ENCODE results near the gene ANKRD27. TPM values are rescaled to one million over a fixed set of nuclear protein-coding genes. Genes with fewer than 3 reads are reported as not detected.

Gene ANKRD27
- total RNA-seq: 10 to 100 TPM; 35.8 to 47.1 (median 40.8) TPM
- 44.3 TPM for total RNA-seq (2013)

GRCh38 chr19:32674931-32675719 lies at the start of gene ANKRD27:
Gene ANKRD27, minus strand, starts transcription at chr19:32675180. Its CDS starts 16,165 bp downstream, at chr19:32659015.
- no peaks in the 10 kb centered on the region for H3K36me3 Mint-ChIP-seq
- DNase-seq (peak; percentile 99), ATAC-seq (peak; percentile 92 to 97 (median 94))
- WGBS (ENCODE audit: insufficient coverage): under 1% methylated on average over 75 of the region's 75 CpGs
- H3K9me3 ChIP-seq (ENCODE audit: control insufficient read depth, insufficient read depth, low read length): no peaks in the 10 kb centered on the region
- H3K4me1 ChIP-seq (ENCODE audit: control insufficient read depth, insufficient read depth, low read length): peaks cover 57% of the 10 kb centered on the region
- peaks cover 34 to 50% of the 10 kb centered on the region in 2 donors for H3K4me1 Mint-ChIP-seq
- peaks cover 8 to 11% of the 10 kb centered on the region in 2 donors for H3K27me3 Mint-ChIP-seq (ENCODE audit: low read depth in 2 of 2)
- H3K27ac ChIP-seq (ENCODE audit: low read length): peak within 1 kb of the TSS; percentile 63
- TF ChIP-seq CTCF (IDR thresholded peaks at IDR 0.05): no peak
- peak within 1 kb of the TSS; percentile 99 for H3K4me3 Mint-ChIP-seq
- H3K36me3 ChIP-seq (ENCODE audit: control insufficient read depth, insufficient read depth, low read length): no peaks in the 10 kb centered on the region
- H3K27me3 ChIP-seq (ENCODE audit: control insufficient read depth, insufficient read depth, low read length): peaks cover 7% of the 10 kb centered on the region
- intact Hi-C loops (cut with micrococcal nuclease): loop anchor here (1.0 to 5.0 kb wide), 3 partner anchors 18 to 392 kb away; partner anchors contain the start of gene FAAP24
- H3K4me3 ChIP-seq (ENCODE audit: low read length): peak within 1 kb of the TSS; percentile 54
- H3K27ac Mint-ChIP-seq: peak within 1 kb of the TSS; percentile 79 to 84
- H3K9me3 Mint-ChIP-seq: no peaks in the 10 kb centered on the region

- Histone ChIP-seq H3K27ac (ENCODE audit: low read length) (no peak overlapping the region), H3K36me3 (ENCODE audit: control insufficient read depth, insufficient read depth, low read length) (no peaks in the 10 kb centered on the region), H3K4me1 (ENCODE audit: control insufficient read depth, insufficient read depth, low read length) (no peaks in the 10 kb centered on the region), H3K9me3 (ENCODE audit: control insufficient read depth, insufficient read depth, low read length) (no peaks in the 10 kb centered on the region), H3K27me3 (ENCODE audit: control insufficient read depth, insufficient read depth, low read length) (no peaks in the 10 kb centered on the region), H3K4me3 (ENCODE audit: low read length) (no peak overlapping the region)
- DNase-seq (no peak), ATAC-seq (no peak)
- Mint-ChIP-seq H3K36me3 (no peaks in the 10 kb centered on the region), H3K27ac (no peak overlapping the region), H3K4me1 (peaks cover 0 to 4% of the 10 kb centered on the region in 2 donors), H3K27me3 (ENCODE audit: low read depth in 2 of 2) (no peaks in the 10 kb centered on the region), H3K9me3 (no peaks in the 10 kb centered on the region), H3K4me3 (no peak overlapping the region)
- intact Hi-C loops (cut with micrococcal nuclease): no loop called here
- no peak for TF ChIP-seq CTCF (IDR thresholded peaks at IDR 0.05)
- 96% methylated on average over 22 of the region's 22 CpGs for WGBS (ENCODE audit: insufficient coverage)
These were observed 45.9 kb upstream of the ANKRD27 start for GRCh38 chr19:32720936-32721250.

- DNase-seq (no peak), ATAC-seq (no peak)
- no peaks in the 10 kb centered on the region for H3K36me3 ChIP-seq (ENCODE audit: control insufficient read depth, insufficient read depth, low read length)
- Mint-ChIP-seq H3K4me1 (peaks cover 0 to 4% of the 10 kb centered on the region in 2 donors), H3K27ac (no peak overlapping the region), H3K4me3 (no peak overlapping the region), H3K9me3 (no peaks in the 10 kb centered on the region), H3K27me3 (ENCODE audit: low read depth in 2 of 2) (no peaks in the 10 kb centered on the region), H3K36me3 (no peaks in the 10 kb centered on the region)
- H3K9me3 ChIP-seq (ENCODE audit: control insufficient read depth, insufficient read depth, low read length): no peaks in the 10 kb centered on the region
- no peaks in the 10 kb centered on the region for H3K4me1 ChIP-seq (ENCODE audit: control insufficient read depth, insufficient read depth, low read length)
- no peak for TF ChIP-seq CTCF (IDR thresholded peaks at IDR 0.05)
- H3K27ac ChIP-seq (ENCODE audit: low read length): no peak overlapping the region
- intact Hi-C loops (cut with micrococcal nuclease): no loop called here
- WGBS (ENCODE audit: insufficient coverage): 97% methylated on average over 17 of the region's 22 CpGs
- H3K4me3 ChIP-seq (ENCODE audit: low read length): no peak overlapping the region
- no peaks in the 10 kb centered on the region for H3K27me3 ChIP-seq (ENCODE audit: control insufficient read depth, insufficient read depth, low read length)
These were observed 45.4 kb upstream of the ANKRD27 start for GRCh38 chr19:32720216-32720935.
